Neuronal stem cell (in vitro differentiated cells): ENCODE measurements around the gene TMTC2.

Experiments used
- DNase-seq: peaks from one replicate; pipeline ENCODE4 v3.0.0-alpha.2; 2013; ENCODE audit warnings: low spot score
- H2AFZ ChIP-seq: one replicate; pipeline ENCODE4 v1.6.1; 2013; ENCODE audit warnings: mild to moderate bottlenecking, low read length, inconsistent platforms
- H2AK5ac ChIP-seq: 2 replicates; pipeline ENCODE4 v1.6.1; 2013; ENCODE audit warnings: low read depth, mild to moderate bottlenecking, inconsistent platforms, low read length, moderate library complexity, mixed read lengths
- H2BK120ac ChIP-seq: 2 replicates; pipeline ENCODE4 v1.6.1; 2013; ENCODE audit warnings: low read depth, mild to moderate bottlenecking, inconsistent platforms, low read length, moderate library complexity, mixed read lengths
- H2BK12ac ChIP-seq: one replicate; pipeline ENCODE4 v1.6.1; 2013; ENCODE audit warnings: low read length, inconsistent platforms
- H2BK15ac ChIP-seq: 2 replicates; pipeline ENCODE4 v1.6.1; 2013; ENCODE audit warnings: mild to moderate bottlenecking, low read length, inconsistent platforms, mixed read lengths
- H2BK5ac ChIP-seq: one replicate; pipeline ENCODE4 v1.6.1; 2013; ENCODE audit warnings: inconsistent platforms, mild to moderate bottlenecking, low read length, moderate library complexity
- H3K14ac ChIP-seq: one replicate; pipeline ENCODE4 v1.6.1; 2013; ENCODE audit warnings: low read length, inconsistent platforms
- H3K18ac ChIP-seq: 2 replicates; pipeline ENCODE4 v1.6.1; 2013; ENCODE audit warnings: low read length, inconsistent platforms
- H3K23ac ChIP-seq: 2 replicates; pipeline ENCODE4 v1.6.1; 2013; ENCODE audit warnings: low read depth, mild to moderate bottlenecking, mixed read lengths, low read length, inconsistent platforms; ENCODE audit not compliant: poor library complexity
- H3K27ac ChIP-seq: replicated peaks from 3 replicates; pipeline ENCODE4 v1.5.1; 2013; ENCODE audit warnings: low read length, inconsistent platforms
- H3K27me3 ChIP-seq, 3 experiments: 2 replicates each; pipeline ENCODE4 v1.6.1; 2013; ENCODE audit warnings: low read length in 3 of 3, mild to moderate bottlenecking in 2 of 3, inconsistent platforms in 1 of 3, low read depth in 1 of 3, mixed read lengths in 1 of 3, moderate library complexity in 1 of 3; ENCODE audit not compliant: control insufficient read depth in 3 of 3, insufficient read depth in 3 of 3
- H3K36me3 ChIP-seq, 2 donors: replicated peaks in 1 of 2; 2 replicates each; pipeline ENCODE4 v1.6.1; 2013; ENCODE audit warnings: low read length in 2 of 2; ENCODE audit not compliant: control insufficient read depth in 2 of 2, insufficient read depth in 2 of 2
- H3K4ac ChIP-seq: 2 replicates; pipeline ENCODE4 v1.6.1; 2013; ENCODE audit warnings: inconsistent platforms, mild to moderate bottlenecking, low read length, moderate library complexity
- H3K4me1 ChIP-seq, 2 donors: 1 replicate in 1 of 2; 2 replicates in 1 of 2; pipeline ENCODE4 v1.6.1; 2013; ENCODE audit warnings: low read length in 2 of 2, low read depth in 1 of 2; ENCODE audit not compliant: control insufficient read depth in 2 of 2, insufficient read depth in 1 of 2
- H3K4me2 ChIP-seq: one replicate; pipeline ENCODE4 v1.6.1; 2013; ENCODE audit warnings: mild to moderate bottlenecking, low read length, inconsistent platforms; ENCODE audit not compliant: insufficient read depth, poor library complexity, severe bottlenecking
- H3K4me3 ChIP-seq, 2 donors: 2 replicates each; pipeline ENCODE4 v1.5.1; 2013; ENCODE audit warnings: low read length in 2 of 2, mild to moderate bottlenecking in 2 of 2, inconsistent platforms in 1 of 2, moderate library complexity in 1 of 2
- H3K79me1 ChIP-seq: one replicate; pipeline ENCODE4 v1.6.1; 2013; ENCODE audit warnings: low read depth, mild to moderate bottlenecking, inconsistent platforms, low read length, moderate library complexity
- H3K9ac ChIP-seq: one replicate; pipeline ENCODE4 v1.6.1; 2013; ENCODE audit warnings: mild to moderate bottlenecking, low read depth, low read length, inconsistent platforms; ENCODE audit not compliant: poor library complexity
- H3K9me3 ChIP-seq, 2 donors: replicated peaks in 1 of 2; 2 replicates each; pipeline versions ENCODE3 to v1.6.1; 2013; ENCODE audit warnings: low read length in 2 of 2, mild to moderate bottlenecking in 2 of 2, inconsistent platforms in 1 of 2, low read depth in 1 of 2, mixed read lengths in 1 of 2, moderate library complexity in 1 of 2; ENCODE audit not compliant: control insufficient read depth in 2 of 2, insufficient read depth in 1 of 2
- H4K8ac ChIP-seq: one replicate; pipeline ENCODE4 v1.6.1; 2013; ENCODE audit warnings: low read depth, mild to moderate bottlenecking, inconsistent platforms, low read length, moderate library complexity
- H4K91ac ChIP-seq: one replicate; pipeline ENCODE4 v1.6.1; 2013; ENCODE audit warnings: low read length, low read depth, mild to moderate bottlenecking, inconsistent platforms; ENCODE audit not compliant: poor library complexity
- WGBS, 2 donors: extraction: QIAGEN DNeasy Blood & Tissue Kit; methylation state at CpG; one replicate each; pipeline ENCODE4 v1.1.7; 2013; ENCODE audit warnings: missing lambda C conversion rate in 2 of 2, mixed read lengths in 1 of 2; ENCODE audit not compliant: insufficient read length in 2 of 2, insufficient replicate concordance in 1 of 2; ENCODE audit errors: extremely low coverage in 2 of 2; 5-methylcytosine and 5-hydroxymethylcytosine counted together

Gene TMTC2

GRCh38 chr12:83142914-83143313, 456.2 kb downstream of the TMTC2 start:
- WGBS, 2 donors = no CpG with 5 or more reads among the region's 6 CpGs
- Histone ChIP-seq H3K23ac (no peak overlapping the region), H4K91ac (no peak overlapping the region), H3K4ac (no peak overlapping the region), H3K4me3 (no peak overlapping the region), H3K27me3 (no peaks in the 10 kb centered on the region), H2AK5ac (no peak overlapping the region), H2AFZ (no peak overlapping the region), H3K9me3 (peaks cover 11 to 31% of the 10 kb centered on the region in 2 donors), H3K79me1 (no peaks in the 10 kb centered on the region), H4K8ac (no peak overlapping the region), H3K18ac (no peak overlapping the region), H2BK5ac (no peak overlapping the region), H3K9ac (no peak overlapping the region), H3K36me3 (no peaks in the 10 kb centered on the region), H2BK120ac (no peak overlapping the region), H3K4me1 (no peaks in the 10 kb centered on the region), H3K4me2 (no peak overlapping the region), H3K14ac (no peak overlapping the region), H2BK12ac (no peak overlapping the region), H3K27ac (no peak overlapping the region), H2BK15ac (no peak overlapping the region)
- no peak for DNase-seq

- no peak overlapping the region for H2BK120ac ChIP-seq
- no peaks in the 10 kb centered on the region for H3K36me3 ChIP-seq
- H2AK5ac ChIP-seq = no peak overlapping the region
- no peak overlapping the region for H2BK5ac ChIP-seq
- no peak overlapping the region for H3K27ac ChIP-seq
- no peak overlapping the region for H3K4me2 ChIP-seq
- no peak overlapping the region for H4K8ac ChIP-seq
- H3K9ac ChIP-seq = no peak overlapping the region
- H3K23ac ChIP-seq = no peak overlapping the region
- H3K27me3 ChIP-seq = no peaks in the 10 kb centered on the region
- H3K4ac ChIP-seq = no peak overlapping the region
- H3K4me1 ChIP-seq = no peaks in the 10 kb centered on the region
- peaks cover 7 to 23% of the 10 kb centered on the region in 2 donors for H3K9me3 ChIP-seq
- H3K18ac ChIP-seq = no peak overlapping the region
- H3K79me1 ChIP-seq = no peaks in the 10 kb centered on the region
- H2BK12ac ChIP-seq = no peak overlapping the region
- WGBS, 2 donors = no CpG with 5 or more reads among the region's 1 CpG
- no peak overlapping the region for H4K91ac ChIP-seq
- no peak overlapping the region for H2AFZ ChIP-seq
- H3K14ac ChIP-seq = no peak overlapping the region
- no peak overlapping the region for H3K4me3 ChIP-seq
- no peak overlapping the region for H2BK15ac ChIP-seq
- DNase-seq = no peak
Measured at GRCh38 chr12:83143950-83144349, 457.2 kb downstream of the TMTC2 start.

DNA sequence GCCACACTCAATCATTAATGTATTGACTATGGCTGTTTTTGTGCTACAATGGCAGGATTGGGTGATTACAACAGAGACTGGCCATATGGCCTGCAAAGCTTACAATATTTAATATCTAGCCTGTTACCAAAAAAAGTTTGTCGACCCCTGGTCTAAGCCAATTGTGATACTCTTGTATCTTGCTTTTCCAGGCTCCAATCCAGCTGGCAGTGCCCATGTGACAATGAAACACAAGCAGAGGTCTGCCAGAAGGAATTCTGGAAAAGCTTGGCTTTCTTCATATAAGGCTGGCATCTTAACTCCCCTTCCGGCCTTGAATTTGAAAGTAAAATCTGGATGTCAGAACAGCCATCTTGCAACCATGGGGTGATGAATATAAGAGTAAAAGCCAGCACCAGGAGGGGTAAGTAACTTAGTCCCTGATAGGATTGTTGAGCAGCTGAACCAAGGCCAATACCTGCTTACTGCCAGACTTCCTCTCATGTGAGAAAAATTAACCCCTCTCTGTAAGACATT, 458.7 kb downstream of the TMTC2 start:
- Histone ChIP-seq H3K23ac (no peak overlapping the region), H2BK5ac (no peak overlapping the region), H3K4me3 (no peak overlapping the region), H3K4ac (no peak overlapping the region), H2AFZ (peak overlapping the region; percentile 31), H3K4me2 (no peak overlapping the region), H3K9ac (no peak overlapping the region), H3K18ac (no peak overlapping the region), H2BK15ac (no peak overlapping the region), H2BK12ac (no peak overlapping the region), H3K27me3 (no peaks in the 10 kb centered on the region), H3K36me3 (no peaks in the 10 kb centered on the region), H3K27ac (no peak overlapping the region), H3K14ac (no peak overlapping the region), H3K9me3 (peaks cover under 1 to 12% of the 10 kb centered on the region in 2 donors), H4K8ac (no peak overlapping the region), H3K4me1 (peaks cover 0 to 2% of the 10 kb centered on the region in 2 donors), H2AK5ac (no peak overlapping the region), H3K79me1 (no peaks in the 10 kb centered on the region), H4K91ac (no peak overlapping the region), H2BK120ac (no peak overlapping the region)
- no peak for DNase-seq
- no CpG with 5 or more reads among the region's 2 CpGs for WGBS, 2 donors

GRCh38 chr12:83147341-83147740, 460.6 kb downstream of the TMTC2 start:
- Histone ChIP-seq H3K9me3 (peaks cover 0 to 2% of the 10 kb centered on the region in 2 donors), H3K79me1 (no peaks in the 10 kb centered on the region), H2BK5ac (no peak overlapping the region), H3K27me3 (no peaks in the 10 kb centered on the region), H3K9ac (no peak overlapping the region), H2BK120ac (no peak overlapping the region), H2AK5ac (no peak overlapping the region), H3K4me2 (no peak overlapping the region), H3K27ac (no peak overlapping the region), H3K36me3 (no peaks in the 10 kb centered on the region), H4K8ac (no peak overlapping the region), H2BK12ac (no peak overlapping the region), H3K4me3 (no peak overlapping the region), H2BK15ac (no peak overlapping the region), H3K4me1 (peaks cover 0 to 17% of the 10 kb centered on the region in 2 donors), H4K91ac (no peak overlapping the region), H2AFZ (no peak overlapping the region), H3K14ac (no peak overlapping the region), H3K23ac (no peak overlapping the region), H3K18ac (no peak overlapping the region), H3K4ac (no peak overlapping the region)
- DNase-seq = no peak
- WGBS, 2 donors = no CpG with 5 or more reads among the region's 2 CpGs
